ENCODE results near the gene HOXD8.

HOXD8 gene

GRCh38 chr2:176123411-176124109 lies 5.9 kb upstream of the HOXD8 start:
- Histone ChIP-seq H3K36me3 (ENCODE audit: control insufficient read depth in 2 of 2, insufficient read depth in 1 of 2, low read length in 2 of 2) (peaks cover 5 to 65% of the 10 kb centered on the region in 2 experiments; a peak in 2 of 3 replicates), H3K4me3 (ENCODE audit: low read depth, low read length) (no peak overlapping the region), H3K4me1 (ENCODE audit: control insufficient read depth, insufficient read depth, low read length) (no peaks in the 10 kb centered on the region; the same call in 1 of the 2 replicates), H3K9me3 (ENCODE audit: control insufficient read depth, insufficient read depth, low read depth, low read length) (no peaks in the 10 kb centered on the region), H3K27ac (ENCODE audit: extremely low read depth, low read depth, low read length) (no peak overlapping the region)
- ChIA-PET CTCF (interaction anchor here (1.4 kb wide), 1 partner anchor 13 kb away, joined by 7 read pairs; no protein-coding TSS in a partner anchor), POLR2A (no interaction called here)
- TF ChIP-seq, protein P1, sequence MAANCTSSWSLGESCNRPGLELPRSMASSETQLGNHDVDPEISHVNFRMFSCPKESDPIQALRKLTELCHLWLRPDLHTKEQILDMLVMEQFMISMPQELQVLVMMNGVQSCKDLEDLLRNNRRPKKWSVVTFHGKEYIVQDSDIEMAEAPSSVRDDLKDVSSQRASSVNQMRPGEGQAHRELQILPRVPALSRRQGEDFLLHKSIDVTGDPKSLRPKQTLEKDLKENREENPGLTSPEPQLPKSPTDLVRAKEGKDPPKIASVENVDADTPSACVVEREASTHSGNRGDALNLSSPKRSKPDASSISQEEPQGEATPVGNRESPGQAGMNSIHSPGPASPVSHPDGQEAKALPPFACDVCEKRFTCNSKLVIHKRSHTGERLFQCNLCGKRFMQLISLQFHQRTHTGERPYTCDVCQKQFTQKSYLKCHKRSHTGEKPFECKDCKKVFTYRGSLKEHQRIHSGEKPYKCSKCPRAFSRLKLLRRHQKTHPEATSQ (tag by site-specific recombination; IDR thresholded peaks at IDR 0.05) = no peak
- TF ChIP-seq ZNF184 (tag by site-specific recombination; IDR thresholded peaks at IDR 0.05) = no peak
- TF ChIP-seq GFI1B (tag by site-specific recombination; IDR thresholded peaks at IDR 0.05) = no peak
- TF ChIP-seq ZIC2 (tag by site-specific recombination; IDR thresholded peaks at IDR 0.05) = no peak
- TF ChIP-seq GLIS1 (tag by site-specific recombination; IDR thresholded peaks at IDR 0.05) = no peak
- TF ChIP-seq ZNF19 (tag by site-specific recombination; IDR thresholded peaks at IDR 0.05; ENCODE audit: low read depth) = no peak
- TF ChIP-seq, protein P2, sequence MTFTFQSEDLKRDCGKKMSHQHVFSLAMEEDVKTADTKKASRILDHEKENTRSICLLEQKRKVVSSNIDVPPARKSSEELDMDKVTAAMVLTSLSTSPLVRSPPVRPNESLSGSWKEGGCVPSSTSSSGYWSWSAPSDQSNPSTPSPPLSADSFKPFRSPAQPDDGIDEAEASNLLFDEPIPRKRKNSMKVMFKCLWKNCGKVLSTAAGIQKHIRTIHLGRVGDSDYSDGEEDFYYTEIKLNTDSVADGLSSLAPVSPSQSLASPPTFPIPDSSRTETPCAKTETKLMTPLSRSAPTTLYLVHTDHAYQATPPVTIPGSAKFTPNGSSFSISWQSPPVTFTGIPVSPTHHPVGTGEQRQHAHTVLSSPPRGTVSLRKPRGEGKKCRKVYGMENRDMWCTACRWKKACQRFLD (tag by site-specific recombination; IDR thresholded peaks at IDR 0.05) = no peak
- no peak for TF ChIP-seq ZNF777 (tag by site-specific recombination; IDR thresholded peaks at IDR 0.05; ENCODE audit: borderline replicate concordance)
- no peak for TF ChIP-seq SCRT2 (tag by site-specific recombination; IDR thresholded peaks at IDR 0.05)
- 0 out of 2 replicates have a peak, but pooled peaks have one; percentile 26 for TF ChIP-seq ZFHX2 (tag by site-specific recombination; conservative IDR thresholded peaks at IDR 0.05)
- TF ChIP-seq ZBTB20 (tag by site-specific recombination; IDR thresholded peaks at IDR 0.05) = no peak
- no peak for TF ChIP-seq ZNF837 (tag by site-specific recombination; IDR thresholded peaks at IDR 0.05)
- no peak for TF ChIP-seq ZNF561 (tag by site-specific recombination; IDR thresholded peaks at IDR 0.05; ENCODE audit: borderline replicate concordance)
- TF ChIP-seq ZNF670 (tag by site-specific recombination; IDR thresholded peaks at IDR 0.05; ENCODE audit: low read depth) = no peak
- TF ChIP-seq ZBTB1 (tag by site-specific recombination; IDR thresholded peaks at IDR 0.05) = no peak
- TF ChIP-seq ZNF202 (tag by site-specific recombination; IDR thresholded peaks at IDR 0.05; ENCODE audit: borderline replicate concordance) = peak; percentile 57; the same call in 1 of the 2 replicates
- TF ChIP-seq, protein P3, sequence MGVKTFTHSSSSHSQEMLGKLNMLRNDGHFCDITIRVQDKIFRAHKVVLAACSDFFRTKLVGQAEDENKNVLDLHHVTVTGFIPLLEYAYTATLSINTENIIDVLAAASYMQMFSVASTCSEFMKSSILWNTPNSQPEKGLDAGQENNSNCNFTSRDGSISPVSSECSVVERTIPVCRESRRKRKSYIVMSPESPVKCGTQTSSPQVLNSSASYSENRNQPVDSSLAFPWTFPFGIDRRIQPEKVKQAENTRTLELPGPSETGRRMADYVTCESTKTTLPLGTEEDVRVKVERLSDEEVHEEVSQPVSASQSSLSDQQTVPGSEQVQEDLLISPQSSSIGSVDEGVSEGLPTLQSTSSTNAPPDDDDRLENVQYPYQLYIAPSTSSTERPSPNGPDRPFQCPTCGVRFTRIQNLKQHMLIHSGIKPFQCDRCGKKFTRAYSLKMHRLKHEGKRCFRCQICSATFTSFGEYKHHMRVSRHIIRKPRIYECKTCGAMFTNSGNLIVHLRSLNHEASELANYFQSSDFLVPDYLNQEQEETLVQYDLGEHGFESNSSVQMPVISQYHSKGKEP (tag by site-specific recombination; IDR thresholded peaks at IDR 0.05) = peak; percentile 61; the same call in 1 of the 2 replicates
- TF ChIP-seq ZNF791 (tag by site-specific recombination; IDR thresholded peaks at IDR 0.05) = no peak
- peak; percentile 86 for TF ChIP-seq ZNF580 (tag by site-specific recombination; IDR thresholded peaks at IDR 0.05)
- peak; percentile 63 for TF ChIP-seq FEZF1 (tag by site-specific recombination; IDR thresholded peaks at IDR 0.05)
